CD14-positive monocyte (primary cell): ENCODE measurements around the gene FSTL1. TPM values are rescaled to one million over a fixed set of nuclear protein-coding genes. Genes with fewer than 3 reads are reported as not detected.

Source experiments
- DNase-seq, 3 donors: peaks; one replicate each; pipeline ENCODE4 v3.0.0-alpha.2; 2011 to 2022
- H2AFZ ChIP-seq: 2 replicates; pipeline ENCODE4 v1.6.0; 2012; ENCODE audit warnings: mild to moderate bottlenecking, low read depth, low read length, inconsistent platforms; ENCODE audit not compliant: insufficient read depth, poor library complexity, severe bottlenecking
- H3K27ac ChIP-seq, 2 donors: 1 replicate in 1 of 2; 2 replicates in 1 of 2; pipeline ENCODE4 v1.5.1; 2012 to 2013; ENCODE audit warnings: low read length in 2 of 2, control low read depth in 1 of 2, inconsistent platforms in 1 of 2, low read depth in 1 of 2, mild to moderate bottlenecking in 1 of 2
- H3K27me3 ChIP-seq, 2 donors: one replicate each; pipeline versions ENCODE4 v1.6.0 to v1.6.1; 2011 to 2013; ENCODE audit warnings: low read length in 2 of 2; ENCODE audit not compliant: control insufficient read depth in 2 of 2, insufficient read depth in 2 of 2
- H3K36me3 ChIP-seq, 2 donors: replicated peaks in 1 of 2; 1 replicate in 1 of 2; 2 replicates in 1 of 2; pipeline versions ENCODE4 v1.5.1 to v1.6.1; 2012 to 2013; ENCODE audit warnings: low read length in 2 of 2, control low read depth in 1 of 2, inconsistent platforms in 1 of 2, mild to moderate bottlenecking in 1 of 2; ENCODE audit not compliant: insufficient read depth in 2 of 2, control insufficient read depth in 1 of 2
- H3K4me1 ChIP-seq, 2 donors: 1 replicate in 1 of 2; 2 replicates in 1 of 2; pipeline versions ENCODE4 v1.5.1 to v1.6.1; 2012 to 2013; ENCODE audit warnings: low read length in 2 of 2, control low read depth in 1 of 2, inconsistent platforms in 1 of 2, mild to moderate bottlenecking in 1 of 2, moderate library complexity in 1 of 2; ENCODE audit not compliant: insufficient read depth in 2 of 2, control insufficient read depth in 1 of 2
- H3K4me2 ChIP-seq: replicated peaks from 2 replicates; pipeline ENCODE3; 2012; ENCODE audit warnings: low read length, moderate library complexity, mild to moderate bottlenecking; ENCODE audit not compliant: poor library complexity, severe bottlenecking; ENCODE audit errors: extremely low read depth
- H3K4me3 ChIP-seq, 3 experiments: fragments of 200-600 bp in 1 of 3; sonication (generic) in 1 of 3; replicated peaks in 1 of 3; 1 replicate in 2 of 3; 2 replicates in 1 of 3; pipeline ENCODE4 v1.5.1; 2011 to 2013; ENCODE audit warnings: low read length in 3 of 3, mild to moderate bottlenecking in 3 of 3, control low read depth in 2 of 3, low read depth in 2 of 3, inconsistent platforms in 1 of 3, moderate library complexity in 1 of 3
- H3K79me2 ChIP-seq: 2 replicates; pipeline ENCODE4 v1.6.0; 2012; ENCODE audit warnings: mild to moderate bottlenecking, control low read depth, inconsistent platforms, low read length, moderate library complexity; ENCODE audit not compliant: insufficient read depth
- H3K9ac ChIP-seq: 2 replicates; pipeline ENCODE4 v1.6.0; 2017; ENCODE audit warnings: low read length, mild to moderate bottlenecking; ENCODE audit not compliant: insufficient read depth, poor library complexity, severe bottlenecking
- H3K9me3 ChIP-seq, 2 donors: replicated peaks in 1 of 2; 1 replicate in 1 of 2; 2 replicates in 1 of 2; pipeline versions ENCODE4 v1.5.1 to v1.6.1; 2012 to 2013; ENCODE audit warnings: low read length in 2 of 2, control low read depth in 1 of 2; ENCODE audit not compliant: control insufficient read depth in 1 of 2, insufficient read depth in 1 of 2
- H4K20me1 ChIP-seq: 2 replicates; pipeline ENCODE4 v1.6.0; 2012; ENCODE audit warnings: mild to moderate bottlenecking, low read length, control low read depth, moderate library complexity; ENCODE audit not compliant: insufficient read depth
- H3K27ac Mint-ChIP-seq, 7 donors: one replicate each; pipeline ENCODE4 v1.8.0; 2020; ENCODE audit warnings: mild to moderate bottlenecking in 7 of 7, mixed read lengths in 7 of 7, moderate library complexity in 6 of 7, inconsistent platforms in 2 of 7
- H3K27me3 Mint-ChIP-seq, 3 donors: one replicate each; pipeline ENCODE4 v1.8.0; 2021 to 2022; ENCODE audit warnings: low read depth in 3 of 3, mild to moderate bottlenecking in 3 of 3, mixed read lengths in 3 of 3, moderate library complexity in 3 of 3, inconsistent platforms in 1 of 3
- H3K36me3 Mint-ChIP-seq, 2 donors: one replicate each; pipeline ENCODE4 v1.8.0; 2020; ENCODE audit warnings: mixed read lengths in 2 of 2, inconsistent platforms in 1 of 2, mild to moderate bottlenecking in 1 of 2
- H3K4me1 Mint-ChIP-seq: one replicate; pipeline ENCODE4 v1.8.0; 2020; ENCODE audit warnings: mild to moderate bottlenecking, mixed read lengths
- H3K4me3 Mint-ChIP-seq, 2 donors: one replicate each; pipeline ENCODE4 v1.8.0; 2020; ENCODE audit warnings: mild to moderate bottlenecking in 2 of 2, mixed read lengths in 2 of 2, moderate library complexity in 1 of 2
- H3K9me3 Mint-ChIP-seq, 7 donors: one replicate each; pipeline ENCODE4 v1.8.0; 2020 to 2022; ENCODE audit warnings: mixed read lengths in 7 of 7, mild to moderate bottlenecking in 6 of 7, moderate library complexity in 6 of 7, inconsistent platforms in 2 of 7
- WGBS: methylation state at CpG from one replicate; pipeline ENCODE4 v1.1.5; 2013; ENCODE audit warnings: missing lambda C conversion rate; ENCODE audit not compliant: insufficient coverage; 5-methylcytosine and 5-hydroxymethylcytosine counted together
- intact Hi-C, 2 donors: fragments of 100-400 bp; cut with micrococcal nuclease; formaldehyde crosslinking; loops; one replicate each; pipeline versions ENCODE4 v1.15.0 to v1.15.1; 2023
- polyA plus RNA-seq, 3 donors: library from polyadenylated mRNA; depleted of rRNA in 1 of 3; unstranded in 2 of 3; stranded (reverse) in 1 of 3; fragments of 300-500 nt in 2 of 3; fragments of >200 nt in 1 of 3; fragmentation: Illumina TruSeq in 2 of 3; gene quantifications; 1 replicate in 2 of 3; 2 replicates in 1 of 3; pipeline ENCODE4 v1.2.3, GENCODE V29; 2012 to 2021
- TF ChIP-seq, protein P1 (sequence below): fragments of 200-600 bp; IDR thresholded peaks from one replicate; pipeline ENCODE4 v1.8.0; 2022; ENCODE audit warnings: antibody characterized with exemption, mild to moderate bottlenecking

Gene FSTL1
- polyA plus RNA-seq, 3 donors = 0.13 to 0.44 (median 0.29) TPM

DNA sequence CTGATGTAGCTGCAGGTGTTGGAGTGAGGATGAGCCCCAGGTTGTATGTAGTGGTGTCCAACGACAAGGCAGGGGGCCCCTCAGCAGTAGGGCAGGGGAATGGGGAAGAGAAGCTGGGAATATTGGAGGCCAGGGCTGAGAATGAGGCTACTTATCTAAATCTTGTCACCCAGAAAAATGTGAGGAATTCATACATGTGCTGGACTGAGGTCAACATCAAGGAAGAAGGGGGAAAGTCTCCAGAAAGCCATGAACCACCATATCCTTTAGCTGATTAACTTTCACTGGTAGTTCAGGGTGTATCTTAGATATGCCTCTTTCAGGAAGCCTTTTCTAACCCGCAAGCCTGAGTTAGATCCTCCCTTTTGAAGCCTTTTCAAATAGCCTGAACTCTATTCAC, 22.6 kb upstream of the FSTL1 start:
- intact Hi-C loops = no loop called here
- 100% methylated on average over 1 of the region's 2 CpGs for WGBS

GRCh38 chr3:120472121-120472844, 21.5 kb upstream of the FSTL1 start:
- Histone ChIP-seq H3K4me3 (no peak overlapping the region), H3K36me3 (no peaks in the 10 kb centered on the region), H3K9me3 (no peaks in the 10 kb centered on the region), H4K20me1 (no peaks in the 10 kb centered on the region), H3K27ac (no peak overlapping the region), H3K79me2 (no peaks in the 10 kb centered on the region), H3K27me3 (no peaks in the 10 kb centered on the region), H3K4me1 (no peaks in the 10 kb centered on the region), H2AFZ (no peak overlapping the region), H3K4me2 (no peak overlapping the region), H3K9ac (no peak overlapping the region)
- WGBS = 88% methylated on average over 3 of the region's 3 CpGs
- intact Hi-C loops = no loop called here
- no peak overlapping the region for H3K4me3 Mint-ChIP-seq
- TF ChIP-seq, protein P1, sequence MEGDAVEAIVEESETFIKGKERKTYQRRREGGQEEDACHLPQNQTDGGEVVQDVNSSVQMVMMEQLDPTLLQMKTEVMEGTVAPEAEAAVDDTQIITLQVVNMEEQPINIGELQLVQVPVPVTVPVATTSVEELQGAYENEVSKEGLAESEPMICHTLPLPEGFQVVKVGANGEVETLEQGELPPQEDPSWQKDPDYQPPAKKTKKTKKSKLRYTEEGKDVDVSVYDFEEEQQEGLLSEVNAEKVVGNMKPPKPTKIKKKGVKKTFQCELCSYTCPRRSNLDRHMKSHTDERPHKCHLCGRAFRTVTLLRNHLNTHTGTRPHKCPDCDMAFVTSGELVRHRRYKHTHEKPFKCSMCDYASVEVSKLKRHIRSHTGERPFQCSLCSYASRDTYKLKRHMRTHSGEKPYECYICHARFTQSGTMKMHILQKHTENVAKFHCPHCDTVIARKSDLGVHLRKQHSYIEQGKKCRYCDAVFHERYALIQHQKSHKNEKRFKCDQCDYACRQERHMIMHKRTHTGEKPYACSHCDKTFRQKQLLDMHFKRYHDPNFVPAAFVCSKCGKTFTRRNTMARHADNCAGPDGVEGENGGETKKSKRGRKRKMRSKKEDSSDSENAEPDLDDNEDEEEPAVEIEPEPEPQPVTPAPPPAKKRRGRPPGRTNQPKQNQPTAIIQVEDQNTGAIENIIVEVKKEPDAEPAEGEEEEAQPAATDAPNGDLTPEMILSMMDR = no peak
- peaks cover 0 to 9% (median 2%) of the 10 kb centered on the region in 7 donors for H3K9me3 Mint-ChIP-seq
- no peak for DNase-seq
- peaks cover 0 to 2% (median 1%) of the 10 kb centered on the region in 3 donors for H3K27me3 Mint-ChIP-seq
- no peaks in the 10 kb centered on the region for H3K36me3 Mint-ChIP-seq
- H3K27ac Mint-ChIP-seq = no peak overlapping the region
- H3K4me1 Mint-ChIP-seq = no peaks in the 10 kb centered on the region

More for the DNA sequence above, 22.6 kb upstream of the FSTL1 start:
- Histone ChIP-seq H3K36me3 (no peaks in the 10 kb centered on the region), H3K79me2 (no peaks in the 10 kb centered on the region), H4K20me1 (no peaks in the 10 kb centered on the region), H3K4me1 (no peaks in the 10 kb centered on the region), H3K4me2 (no peak overlapping the region), H2AFZ (no peak overlapping the region), H3K27me3 (no peaks in the 10 kb centered on the region), H3K4me3 (no peak overlapping the region), H3K9me3 (no peaks in the 10 kb centered on the region), H3K27ac (no peak overlapping the region), H3K9ac (no peak overlapping the region)
- H3K36me3 Mint-ChIP-seq = no peaks in the 10 kb centered on the region
- H3K9me3 Mint-ChIP-seq = peaks cover 0 to 9% (median 0%) of the 10 kb centered on the region in 7 donors
- no peak overlapping the region for H3K4me3 Mint-ChIP-seq
- TF ChIP-seq, protein P1 = no peak
- no peaks in the 10 kb centered on the region for H3K4me1 Mint-ChIP-seq
- H3K27me3 Mint-ChIP-seq = peaks cover 0 to 4% (median 3%) of the 10 kb centered on the region in 3 donors
- no peak for DNase-seq
- no peak overlapping the region for H3K27ac Mint-ChIP-seq
